Uterine smooth muscle cell (primary cell): ENCODE results near the gene GUCD1. TPM values are rescaled to one million over a fixed set of nuclear protein-coding genes. Genes with fewer than 3 reads are reported as not detected.

Experiments
- total RNA-seq: library from RNA; depleted of rRNA; stranded (reverse); fragments of >200 nt; gene quantifications from 2 replicates; pipeline ENCODE4 v1.2.3, GENCODE V29; 2014

Gene GUCD1
- total RNA-seq, result 142 and 169 TPM in 2 replicates

DNA sequence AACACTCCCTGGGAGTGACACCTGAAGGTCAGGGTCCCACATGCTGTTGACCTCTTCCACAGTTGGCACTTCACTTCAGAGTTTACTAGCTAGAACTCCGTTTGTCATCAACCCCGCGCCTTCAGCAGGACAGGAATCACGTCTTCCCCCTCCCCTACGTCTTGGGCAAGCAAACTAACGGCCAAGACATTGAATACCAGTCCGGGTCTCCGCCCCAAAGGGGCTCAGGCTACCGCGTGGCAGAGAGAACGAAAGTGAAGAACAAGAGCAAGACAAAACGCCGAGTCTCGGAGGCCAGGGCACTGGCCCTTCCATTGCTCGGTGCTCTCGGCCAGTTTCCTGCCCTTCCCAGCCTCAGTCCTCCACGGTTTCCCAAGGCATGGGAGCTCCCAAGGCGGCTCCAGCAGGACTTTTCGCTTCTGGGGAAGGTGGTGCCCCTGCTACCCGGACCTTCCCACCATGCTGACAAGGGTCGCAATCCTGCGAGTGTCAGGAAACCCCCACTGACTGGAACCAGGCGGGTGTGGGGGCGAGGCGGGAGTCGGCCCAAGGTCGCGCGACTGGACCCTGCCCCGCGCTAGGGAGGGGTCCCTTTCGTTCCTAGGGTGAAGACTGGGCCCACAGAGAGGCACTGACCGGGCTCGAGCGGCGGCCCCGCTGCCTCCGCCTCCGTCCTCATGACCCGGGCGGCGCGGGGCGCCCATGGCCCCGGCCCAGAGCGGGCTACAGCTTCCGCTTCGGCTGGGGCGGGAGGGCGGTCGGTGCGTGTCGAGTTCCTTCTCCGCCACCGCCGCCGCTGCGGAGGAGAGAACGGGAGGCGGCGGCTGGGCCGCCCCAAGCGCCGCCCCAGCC is at the start of gene GUCD1:
GUCD1 (minus strand) TSS at position 826 of the 852 bp plus-strand sequence; CDS start at position 679, 147 bp downstream.

DNA sequence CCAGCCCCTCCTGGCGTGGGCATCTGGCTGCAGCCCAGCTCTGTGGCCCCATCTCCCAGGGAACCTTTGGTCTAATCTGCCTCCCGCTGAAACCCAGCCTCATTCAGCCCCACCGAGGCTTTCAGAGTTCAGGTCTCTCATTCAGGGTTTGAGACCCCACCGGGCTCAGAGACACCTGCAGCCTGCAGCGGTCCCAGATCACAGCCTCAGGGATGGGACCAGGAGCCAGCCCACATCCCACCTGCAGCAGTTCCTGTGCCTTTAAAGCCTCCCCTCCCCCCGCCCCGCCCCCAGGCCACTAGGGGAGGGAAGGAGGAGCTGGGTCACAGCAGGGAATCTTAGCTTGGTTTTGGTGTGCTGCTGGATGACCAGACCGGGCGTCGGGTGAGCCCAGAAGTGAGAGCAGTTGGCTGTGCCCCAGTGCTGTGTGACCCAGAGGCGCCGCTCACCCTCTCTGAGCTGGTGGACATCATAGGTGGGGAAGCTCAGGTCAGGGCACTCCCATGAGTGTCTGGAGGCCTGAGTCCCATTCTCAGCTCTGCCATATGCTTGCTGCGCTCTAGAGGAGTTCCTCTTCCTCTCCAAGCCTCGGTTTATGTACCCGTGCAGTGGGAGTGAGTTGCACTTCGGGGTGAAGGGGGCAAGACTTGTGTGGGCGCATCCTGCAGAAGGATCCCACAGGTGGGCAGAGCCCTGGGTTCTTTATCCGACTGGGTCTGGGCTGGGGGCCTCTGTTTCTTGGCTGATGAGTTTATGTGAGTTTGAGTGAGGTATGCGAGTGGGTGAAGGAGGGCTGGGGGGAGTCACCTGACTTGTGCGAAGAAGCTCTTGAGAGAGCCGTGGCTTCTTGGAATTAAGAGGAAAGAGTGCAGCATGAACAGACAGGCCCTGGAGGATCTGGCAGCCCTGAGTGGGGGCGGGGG is 48.2 kb upstream of the GUCD1 start, which contains the start of gene GGT1:
GGT1 (plus strand) TSS at position 347 of the 923 bp plus-strand sequence. CDS start 7,889 bp downstream, outside the sequence.

DNA sequence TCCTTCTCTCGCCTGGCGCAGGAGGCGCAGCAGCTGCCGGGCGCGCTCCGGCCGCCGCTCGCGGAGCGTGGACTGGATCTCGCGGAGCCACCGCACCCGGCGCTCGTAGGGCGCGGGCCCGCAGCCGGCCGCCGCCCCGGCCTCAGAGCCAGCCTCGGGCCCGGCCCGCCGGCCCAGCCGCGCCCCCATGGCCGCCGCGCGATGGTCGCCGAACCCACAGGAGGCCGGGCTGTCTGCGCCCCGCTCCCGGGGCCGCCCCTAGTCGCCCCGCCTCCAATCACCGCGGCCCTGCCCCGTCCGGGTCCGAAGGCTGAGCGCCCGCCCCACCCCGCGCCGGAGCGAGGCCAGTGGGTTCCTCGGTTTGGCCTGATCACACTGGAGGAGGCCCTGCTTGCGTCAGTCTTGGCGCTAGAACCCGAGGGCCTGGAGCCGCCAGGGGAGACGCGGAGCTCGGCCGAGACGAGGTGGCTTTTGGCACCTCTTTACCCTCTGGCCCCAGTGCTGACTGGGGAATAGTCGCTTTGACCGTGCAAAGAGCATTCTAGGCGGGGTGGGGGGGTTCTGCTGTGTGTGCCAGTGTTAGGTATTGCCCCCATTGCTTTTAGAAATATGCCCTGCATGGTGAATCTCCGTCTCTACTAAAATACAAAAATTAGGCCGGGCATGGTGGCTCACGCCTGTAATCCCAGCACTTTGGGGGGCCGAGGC is 38.1 kb upstream of the GUCD1 start, which contains the start of gene LRRC75B:
LRRC75B (minus strand) TSS at position 223 of the 708 bp plus-strand sequence; CDS start at position 189, 34 bp downstream.

DNA sequence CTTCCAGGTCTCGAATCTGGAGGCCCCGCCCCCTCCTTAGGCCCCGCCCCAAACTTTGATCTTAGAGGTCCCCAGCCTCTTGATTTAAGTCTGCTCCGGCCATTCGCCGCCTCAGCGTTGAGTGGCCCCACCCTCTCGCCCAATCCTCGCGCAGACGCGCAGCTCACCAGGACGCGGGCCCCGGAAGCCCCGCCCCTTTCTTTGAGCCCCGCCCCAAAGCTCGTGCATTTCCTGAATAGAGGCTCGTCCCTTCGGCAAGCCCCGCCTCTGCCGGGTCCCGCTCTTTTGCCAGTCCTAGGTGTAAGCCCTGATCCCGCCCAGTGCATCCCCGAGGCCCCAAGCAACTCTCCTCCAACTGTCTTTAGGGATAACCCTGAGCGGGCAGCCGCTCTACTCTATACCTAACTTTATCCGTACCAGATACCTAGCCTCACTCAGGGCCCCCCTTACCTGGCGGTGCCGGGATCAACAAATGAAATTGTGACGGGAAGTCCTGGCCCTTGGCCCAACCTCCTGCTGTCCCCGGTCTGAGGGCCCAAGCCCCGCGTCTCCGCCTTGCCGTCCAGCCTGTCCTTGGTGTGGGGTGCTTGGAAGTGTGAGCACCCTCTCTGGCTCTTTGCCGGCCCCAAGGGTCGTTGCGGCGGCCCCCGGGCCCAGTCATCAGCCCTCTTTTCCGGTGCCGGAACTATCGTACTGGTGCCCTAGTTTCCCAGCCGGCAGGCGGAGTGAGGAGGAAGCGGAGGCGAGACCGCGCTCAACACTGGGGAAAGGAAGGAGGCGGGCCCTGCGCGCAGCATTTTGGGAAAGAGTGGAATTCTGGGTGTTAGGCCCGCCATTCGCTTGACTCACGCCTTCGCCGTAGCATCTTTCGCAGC is 464 bp upstream of the GUCD1 start, which contains the start of gene SNRPD3:
SNRPD3 (plus strand) TSS at position 835 of the 875 bp plus-strand sequence. CDS start 1,676 bp downstream, outside the sequence.

DNA sequence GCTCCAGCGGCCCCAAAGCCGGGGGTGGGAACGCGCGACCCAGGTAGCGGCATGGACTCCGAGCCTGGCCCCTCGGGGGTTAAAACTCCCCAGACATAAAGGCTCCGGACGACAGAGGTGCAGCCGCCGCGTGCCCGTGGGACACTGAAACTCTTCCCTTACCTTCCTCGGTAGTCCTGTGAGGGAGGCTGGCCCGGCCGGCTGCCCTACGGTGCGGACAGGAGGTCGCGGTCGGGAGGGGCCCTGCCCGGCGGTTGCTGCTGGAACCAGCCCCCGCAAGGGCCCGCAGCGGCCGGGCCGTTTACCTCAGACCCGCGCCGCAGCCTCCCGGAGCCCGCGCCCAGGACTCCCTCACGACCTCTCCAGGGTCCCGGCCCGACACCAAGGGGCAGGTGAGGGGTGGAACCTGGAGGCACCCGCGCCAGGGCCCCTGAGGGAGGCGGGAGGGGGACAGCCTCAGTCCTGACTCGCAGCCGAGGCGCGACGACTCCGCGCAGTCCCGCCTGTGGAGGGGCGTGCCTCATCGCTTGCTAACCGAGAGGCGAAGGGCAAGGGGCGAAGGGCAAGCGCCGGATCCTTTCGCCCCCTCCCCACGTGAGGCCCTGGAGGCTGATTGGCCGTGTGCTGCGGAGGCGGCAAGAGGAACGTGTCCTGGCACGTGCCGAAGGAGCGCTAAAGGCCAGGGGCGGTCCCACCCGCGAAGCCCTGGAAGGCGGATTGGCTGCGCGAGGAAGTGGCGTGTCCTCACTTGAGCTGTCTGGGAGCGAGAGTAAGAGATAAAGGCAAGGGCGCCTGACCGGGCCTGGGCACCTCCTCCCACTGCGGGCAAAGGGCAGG is 60.2 kb downstream of the GUCD1 start, which contains the start of gene UPB1:
UPB1 (plus strand) TSS at position 805 of the 837 bp plus-strand sequence. CDS start 72 bp downstream, outside the sequence.

Other genes starting within 250 kb of the GUCD1 start
- gene ADORA2A, start 127.5 kb downstream of the GUCD1 start, total RNA-seq, result 1.00 and 1.1 TPM in 2 replicates
- gene UPB1, start 59.8 kb downstream of the GUCD1 start, total RNA-seq, result not detected in 2 replicates
- 115 and 221 TPM in 2 replicates for gene SNRPD3, start 861 bp upstream of the GUCD1 start, total RNA-seq
- 6.5 and 10.1 TPM in 2 replicates for gene LRRC75B, start 37.9 kb upstream of the GUCD1 start, total RNA-seq
- gene GGT1, start 48.1 kb upstream of the GUCD1 start, total RNA-seq, result 1.8 and 3.0 TPM in 2 replicates
- not detected in 2 replicates for gene PIWIL3, start 219.6 kb upstream of the GUCD1 start, total RNA-seq